Kidney (tissue), 14 donors: ENCODE measurements around the gene RAVER2. TPM values are rescaled to one million over a fixed set of nuclear protein-coding genes. Genes with fewer than 3 reads are reported as not detected.
"Not testable (repeated sequence)": the region's sequence is repeated elsewhere in the genome, so short reads cannot be mapped to it uniquely, and the experiment has no call there.

Experiments
- DNase-seq, 5 donors: peaks; one replicate each; pipeline ENCODE4 v3.0.0-alpha.2; 2013 to 2020
- FAIRE-seq: peaks from 2 replicates; lab custom pipeline; 2012; peaks lifted over from hg19 to GRCh38; lab: Jason Lieb, UNC
- H3K27ac ChIP-seq, 2 donors: one replicate each; pipeline ENCODE4 v1.7.0; 2013; ENCODE audit warnings: low read depth in 2 of 2, low read length in 2 of 2, inconsistent platforms in 1 of 2
- H3K27me3 ChIP-seq: one replicate; pipeline ENCODE4 v1.7.1; 2013; ENCODE audit warnings: low read length, inconsistent platforms; ENCODE audit not compliant: control insufficient read depth, insufficient read depth
- H3K36me3 ChIP-seq, 3 donors: one replicate each; pipeline versions ENCODE4 v1.7.0 to v1.7.1; 2013; ENCODE audit warnings: low read length in 3 of 3, control low read depth in 1 of 3, inconsistent platforms in 1 of 3; ENCODE audit not compliant: insufficient read depth in 3 of 3, control insufficient read depth in 2 of 3
- H3K4me1 ChIP-seq, 3 donors: one replicate each; pipeline versions ENCODE4 v1.7.0 to v1.7.1; 2013; ENCODE audit warnings: low read length in 3 of 3, inconsistent platforms in 1 of 3, low read depth in 1 of 3; ENCODE audit not compliant: control insufficient read depth in 2 of 3, insufficient read depth in 2 of 3
- H3K4me3 ChIP-seq, 3 donors: one replicate each; pipeline versions ENCODE4 v1.7.0 to v1.8.1; 2013; ENCODE audit warnings: low read length in 3 of 3, control low read depth in 1 of 3, inconsistent platforms in 1 of 3
- H3K9ac ChIP-seq, 3 donors: one replicate each; pipeline versions ENCODE4 v1.7.0 to v1.7.1; 2013; ENCODE audit warnings: low read length in 3 of 3, control low read depth in 1 of 3, inconsistent platforms in 1 of 3
- H3K9me3 ChIP-seq, 3 donors: one replicate each; pipeline versions ENCODE4 v1.7.0 to v1.7.1; 2013; ENCODE audit warnings: low read length in 3 of 3, control low read depth in 1 of 3, inconsistent platforms in 1 of 3; ENCODE audit not compliant: control insufficient read depth in 2 of 3, insufficient read depth in 1 of 3
- intact Hi-C: fragments of 100-400 bp; cut with DNase I; formaldehyde crosslinking; loops from one replicate; pipeline ENCODE4 v1.11.1; 2022
- polyA plus RNA-seq: library from polyadenylated mRNA; stranded (reverse); fragments of 350-450 nt; fragmentation: Illumina TruSeq; extraction: RNeasy Lipid Tissue Mini Kit (QIAGEN cat#74804); gene quantifications from one replicate; pipeline ENCODE4 v1.2.3, GENCODE V29; 2014; ENCODE audit warnings: low read depth, low replicate concordance; ENCODE audit not compliant: insufficient read depth
- total RNA-seq: library from RNA; stranded (reverse); fragmentation: NEBNext Ultra II Directional; extraction: Animal tissue kit (Norgen Biotek cat#: 25700); gene quantifications from one replicate; pipeline ENCODE4 v1.2.1, GENCODE V29; 2021
- TF ChIP-seq, protein P1 (sequence below): IDR thresholded peaks from 3 replicates; pipeline ENCODE4 v1.5.1; 2012; ENCODE audit warnings: mild to moderate bottlenecking, moderate library complexity, borderline replicate concordance; ENCODE audit not compliant: insufficient read depth; ENCODE audit errors: extremely low read depth
- donor health status: control.
- donor health status: control.
- donor health status: control.
- donor health status: control.
- donor health status: control.
- donor health status: DM: yes; HTN: yes; CAD: no.
- donor health status: Normal renal cell carcinoma (clear cell type).

The RAVER2 gene
- total and polyA plus RNA-seq, 2 donors from 2014 or later = 7.7 to 9.4 TPM

DNA sequence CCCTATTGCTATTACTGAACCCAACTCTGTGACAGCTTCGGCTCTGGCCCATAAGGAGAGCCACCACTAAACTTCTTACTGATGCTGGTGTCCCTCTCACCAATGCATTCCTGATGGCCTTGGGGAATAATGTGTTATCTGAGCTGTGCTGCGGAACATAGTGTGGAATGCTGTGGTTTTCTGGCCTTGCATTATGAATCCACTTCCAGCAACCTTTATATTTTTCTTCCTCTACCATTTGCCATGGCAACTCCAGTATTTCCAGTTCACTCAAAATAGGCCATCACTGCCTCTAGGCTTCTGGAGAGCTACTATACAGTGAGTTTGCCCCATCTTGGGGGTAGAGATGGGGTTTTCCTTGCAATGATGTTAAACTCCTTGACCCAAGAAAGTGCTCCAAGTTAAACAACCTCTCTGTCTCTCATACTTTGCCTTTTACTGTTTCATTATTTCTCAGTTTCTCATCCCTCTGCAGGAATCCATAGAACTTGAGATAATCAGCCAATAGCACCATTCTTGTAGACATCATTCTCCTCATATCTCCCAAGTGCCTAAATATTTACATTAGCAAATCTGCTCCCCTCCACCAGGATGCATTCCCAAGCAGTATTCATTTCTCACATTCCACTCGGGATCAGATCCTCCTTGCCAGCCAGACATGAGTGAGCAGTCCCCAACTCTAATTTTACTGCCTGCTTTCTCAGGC lies 11.1 kb upstream of the RAVER2 start:
- Histone ChIP-seq H3K27ac (no peak overlapping the region), H3K4me3 (no peak overlapping the region), H3K4me1 (no peaks in the 10 kb centered on the region), H3K9ac (no peak overlapping the region), H3K36me3 (no peaks in the 10 kb centered on the region), H3K27me3 (no peaks in the 10 kb centered on the region), H3K9me3 (no peaks in the 10 kb centered on the region)
- FAIRE-seq (no peak), DNase-seq (no peak)
- TF ChIP-seq, protein P1, sequence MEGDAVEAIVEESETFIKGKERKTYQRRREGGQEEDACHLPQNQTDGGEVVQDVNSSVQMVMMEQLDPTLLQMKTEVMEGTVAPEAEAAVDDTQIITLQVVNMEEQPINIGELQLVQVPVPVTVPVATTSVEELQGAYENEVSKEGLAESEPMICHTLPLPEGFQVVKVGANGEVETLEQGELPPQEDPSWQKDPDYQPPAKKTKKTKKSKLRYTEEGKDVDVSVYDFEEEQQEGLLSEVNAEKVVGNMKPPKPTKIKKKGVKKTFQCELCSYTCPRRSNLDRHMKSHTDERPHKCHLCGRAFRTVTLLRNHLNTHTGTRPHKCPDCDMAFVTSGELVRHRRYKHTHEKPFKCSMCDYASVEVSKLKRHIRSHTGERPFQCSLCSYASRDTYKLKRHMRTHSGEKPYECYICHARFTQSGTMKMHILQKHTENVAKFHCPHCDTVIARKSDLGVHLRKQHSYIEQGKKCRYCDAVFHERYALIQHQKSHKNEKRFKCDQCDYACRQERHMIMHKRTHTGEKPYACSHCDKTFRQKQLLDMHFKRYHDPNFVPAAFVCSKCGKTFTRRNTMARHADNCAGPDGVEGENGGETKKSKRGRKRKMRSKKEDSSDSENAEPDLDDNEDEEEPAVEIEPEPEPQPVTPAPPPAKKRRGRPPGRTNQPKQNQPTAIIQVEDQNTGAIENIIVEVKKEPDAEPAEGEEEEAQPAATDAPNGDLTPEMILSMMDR = no peak
- intact Hi-C loops = no loop called here

DNA sequence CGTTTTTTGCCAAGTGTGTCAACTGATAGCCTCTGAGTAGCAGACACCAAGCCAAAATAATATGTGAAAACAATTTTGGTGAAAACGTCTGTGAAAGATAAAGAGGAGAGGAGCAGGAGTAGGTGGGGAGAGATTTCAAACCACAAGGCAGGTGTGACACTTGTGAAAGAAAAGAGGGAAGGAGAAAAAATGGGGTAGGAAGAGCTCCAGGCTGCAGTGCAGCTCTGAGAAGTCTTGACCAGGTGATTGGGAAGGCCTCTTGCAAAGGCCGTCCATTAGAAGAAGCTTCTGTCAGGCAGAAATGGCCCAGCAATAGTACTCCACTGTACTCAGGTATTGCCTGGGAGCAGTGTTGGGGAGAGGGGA lies 10.6 kb upstream of the RAVER2 start:
- Histone ChIP-seq H3K9ac (no peak overlapping the region), H3K9me3 (no peaks in the 10 kb centered on the region), H3K36me3 (no peaks in the 10 kb centered on the region), H3K27ac (no peak overlapping the region), H3K27me3 (no peaks in the 10 kb centered on the region), H3K4me3 (no peak overlapping the region), H3K4me1 (no peaks in the 10 kb centered on the region)
- DNase-seq = no peak
- no peak for FAIRE-seq
- TF ChIP-seq, protein P1 = no peak
- intact Hi-C loops = no loop called here

DNA sequence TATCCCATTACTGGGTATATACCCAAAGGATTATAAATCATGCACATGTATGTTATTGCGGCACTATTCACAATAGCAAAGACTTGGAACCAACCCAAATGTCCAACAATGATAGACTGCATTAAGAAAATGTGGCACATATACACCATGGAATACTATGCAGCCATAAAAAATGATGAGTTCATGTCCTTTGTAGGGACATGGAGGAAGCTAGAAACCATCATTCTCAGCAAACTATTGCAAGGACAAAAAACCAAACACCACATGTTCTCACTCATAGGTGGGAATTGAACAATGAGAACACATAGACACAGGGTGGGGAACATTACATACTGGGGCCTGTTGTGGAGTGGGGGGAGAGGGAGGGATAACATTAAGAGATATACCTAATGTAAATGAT lies 4.2 kb upstream of the RAVER2 start:
- FAIRE-seq, H3K27me3 ChIP-seq, H3K9me3 ChIP-seq, intact Hi-C loops, H3K9ac ChIP-seq, H3K4me3 ChIP-seq, H3K36me3 ChIP-seq, DNase-seq, H3K4me1 ChIP-seq, H3K27ac ChIP-seq: not testable (repeated sequence)

DNA sequence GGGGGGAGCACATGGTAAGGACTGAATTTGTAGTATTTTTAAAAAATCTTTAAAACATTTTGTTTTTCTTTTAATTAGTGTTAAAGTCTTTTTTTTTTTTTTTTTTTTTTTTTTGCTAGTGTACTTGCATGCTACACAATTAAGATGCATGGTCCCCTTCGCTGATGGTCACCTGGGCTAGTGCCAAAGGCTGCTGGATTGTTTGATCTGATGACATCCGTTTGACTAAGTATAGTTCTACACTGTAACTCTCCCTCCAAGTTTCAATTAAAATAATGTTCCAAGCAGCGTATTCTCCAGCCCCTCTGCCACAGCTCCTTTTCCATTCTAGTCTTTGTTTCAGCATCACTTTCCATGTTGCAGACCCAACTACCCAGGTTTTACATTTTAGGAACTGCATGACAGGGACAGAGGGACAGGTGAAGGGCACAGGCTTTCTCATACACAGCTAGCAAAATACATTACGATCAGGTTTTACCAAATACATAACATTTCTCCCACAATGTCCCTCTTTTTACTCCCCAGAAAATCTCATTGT lies 852 bp upstream of the RAVER2 start:
- peak overlapping the region in 2 of 3 donors; percentile 12 to 65 for H3K9ac ChIP-seq
- FAIRE-seq (no peak), DNase-seq (peak in 3 of 5 donors; percentile 14 to 48 (median 34))
- no peaks in the 10 kb centered on the region for H3K36me3 ChIP-seq
- H3K27ac ChIP-seq = no peak overlapping the region
- H3K27me3 ChIP-seq = no peaks in the 10 kb centered on the region
- H3K9me3 ChIP-seq = no peaks in the 10 kb centered on the region
- intact Hi-C loops = no loop called here
- TF ChIP-seq, protein P1 = no peak
- H3K4me3 ChIP-seq = peak overlapping the region in 2 of 3 donors; percentile 58 to 63
- peaks cover 0 to 9% (median 0%) of the 10 kb centered on the region in 3 donors for H3K4me1 ChIP-seq
